ENCODE results near the gene HPSE2.

DNA sequence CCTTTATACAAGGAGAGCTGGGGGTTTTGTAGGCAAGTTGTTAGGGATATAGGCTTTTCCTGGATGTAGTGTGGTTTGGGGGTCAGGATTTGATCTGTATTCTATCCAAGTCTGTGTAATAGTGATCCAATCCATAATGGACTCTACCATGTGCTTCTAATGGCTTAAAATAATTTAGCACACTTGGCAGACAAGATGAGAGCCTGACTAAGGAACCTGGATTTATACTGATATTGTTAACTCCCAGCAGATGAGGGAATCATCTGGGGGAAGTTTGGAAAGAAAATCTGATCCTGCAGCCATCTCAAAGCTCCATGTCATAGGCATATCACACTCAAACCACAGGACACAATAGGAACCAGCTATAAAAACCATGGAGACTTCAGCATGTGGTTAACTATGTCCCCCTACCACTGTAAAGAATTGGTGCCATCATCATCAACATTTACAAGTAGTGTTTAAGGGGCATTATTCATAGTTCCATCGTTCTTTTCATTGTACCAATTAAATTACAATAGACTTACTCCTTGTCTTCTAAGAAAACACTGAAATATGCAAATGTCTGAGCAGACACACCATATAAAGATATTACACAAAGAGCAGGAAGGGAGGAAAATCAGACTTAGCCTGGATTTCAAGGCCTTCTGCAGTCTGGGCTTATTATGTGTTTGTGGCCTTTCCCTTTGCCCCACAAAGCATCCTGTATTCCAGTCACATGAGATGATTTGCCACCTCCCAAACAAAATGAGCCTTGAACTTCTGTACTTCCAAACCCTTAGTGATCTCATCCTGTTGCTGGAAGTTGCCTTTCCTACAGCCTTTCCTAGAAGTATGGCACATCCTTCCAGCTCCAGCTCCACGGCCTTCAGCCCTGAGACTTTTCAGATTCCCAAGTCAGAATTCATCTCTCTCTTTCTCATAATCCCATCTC lies 766.4 kb downstream of the HPSE2 start:
- no peak for TF ChIP-seq CTCF (IDR thresholded peaks at IDR 0.05 in 4 of 5, conservative IDR thresholded peaks at IDR 0.05 in 1 of 5)
- no peak for TF ChIP-seq POLR2A (IDR thresholded peaks at IDR 0.05)

Measured in gastrocnemius medialis (tissue), 4 donors.